GM12878 (cell line): ENCODE measurements around the gene MAFG. TPM values are rescaled to one million over a fixed set of nuclear protein-coding genes. Genes with fewer than 3 reads are reported as not detected.
A peak's percentile ranks its signal among the peaks of the same experiment; 100 is the strongest.

Source experiments
- ATAC-seq: fragments of 200-7000 bp; cut with Tn5 transposase; 3 replicates; pipeline ENCODE4 v1.9.1; 2020; ENCODE audit warnings: mild to moderate bottlenecking, moderate library complexity
- BruUV-seq: library from RNA; stranded (reverse); fragments of 400-500 nt; replicated peaks from 2 replicates; lab custom pipeline; 2021; lab: Mats Ljungman, UMichigan
- CTCF ChIA-PET: fragments of 300-600 bp; sonication (Branson Sonifier 250); formaldehyde crosslinking; extraction: SDS; loops from one replicate; lab custom pipeline; 2021; ENCODE audit warnings: inconsistent platforms; lab: Yijun Ruan, JAX
- POLR2A ChIA-PET: fragments of 350-600 bp; formaldehyde crosslinking; extraction: SDS; loops from one replicate; lab custom pipeline; 2021; ENCODE audit warnings: inconsistent platforms; lab: Charles Lee
- RAD21 ChIA-PET: fragments of 300-600 bp; sonication (Branson Sonifier 250); formaldehyde crosslinking; loops from one replicate; lab custom pipeline; 2023; ENCODE audit warnings: antibody characterized with exemption; ENCODE audit not compliant: unreplicated experiment; lab: Charles Lee
- SMC1A ChIA-PET: fragments of 300-600 bp; sonication (Branson Sonifier 250); formaldehyde crosslinking; loops from one replicate; lab custom pipeline; 2023; ENCODE audit not compliant: unreplicated experiment, uncharacterized antibody; lab: Charles Lee
- DNase-seq: peaks from one replicate; pipeline ENCODE4 v3.0.0-alpha.2; 2011; ENCODE audit warnings: low read depth, low spot score
- FAIRE-seq: peaks from 3 replicates; lab custom pipeline; 2011; peaks lifted over from hg19 to GRCh38; lab: Jason Lieb, UNC
- H2AFZ ChIP-seq: 2 replicates; pipeline ENCODE4 v1.6.0; 2011; ENCODE audit warnings: low read depth, low read length, control low read depth; ENCODE audit not compliant: control insufficient read depth
- H3K27ac ChIP-seq: 2 replicates; pipeline ENCODE4 v1.5.1; 2011; ENCODE audit warnings: control low read depth; ENCODE audit not compliant: control insufficient read depth, insufficient read depth
- H3K27me3 ChIP-seq, 2 experiments: replicated peaks in 1 of 2; 2 replicates each; pipeline versions ENCODE4 v1.6.0 to v1.6.1; 2011; ENCODE audit warnings: low read length in 1 of 2; ENCODE audit not compliant: control insufficient read depth in 2 of 2, insufficient read depth in 2 of 2
- H3K36me3 ChIP-seq, 2 experiments: 2 replicates each; pipeline ENCODE4 v1.5.1; 2011; ENCODE audit warnings: low read length in 1 of 2; ENCODE audit not compliant: control insufficient read depth in 2 of 2, insufficient read depth in 2 of 2
- H3K4me1 ChIP-seq: 2 replicates; pipeline ENCODE4 v1.6.1; 2011; ENCODE audit warnings: mild to moderate bottlenecking, low read length, moderate library complexity, mixed read lengths; ENCODE audit not compliant: control insufficient read depth, insufficient read depth
- H3K4me2 ChIP-seq: 2 replicates; pipeline ENCODE4 v1.6.0; 2011; ENCODE audit warnings: control low read depth; ENCODE audit not compliant: control insufficient read depth, insufficient read depth
- H3K4me3 ChIP-seq: fragments of 200-600 bp; sonication (generic); 2 replicates; pipeline ENCODE4 v1.5.1; 2016
- H3K79me2 ChIP-seq: 2 replicates; pipeline ENCODE4 v1.6.0; 2011; ENCODE audit warnings: low read length; ENCODE audit not compliant: control insufficient read depth, insufficient read depth
- H3K9ac ChIP-seq: 2 replicates; pipeline ENCODE4 v1.8.0; 2011; ENCODE audit warnings: low read length, control low read depth, mixed read lengths; ENCODE audit not compliant: control insufficient read depth, insufficient read depth
- H3K9me3 ChIP-seq: replicated peaks from 3 replicates; pipeline ENCODE4 v1.5.1; 2011; ENCODE audit warnings: mild to moderate bottlenecking, low read length; ENCODE audit not compliant: control insufficient read depth, insufficient read depth
- H4K20me1 ChIP-seq: 2 replicates; pipeline ENCODE4 v1.6.0; 2011; ENCODE audit not compliant: control insufficient read depth, insufficient read depth
- EED ChIP-seq: sonication (generic); IDR thresholded peaks from 2 replicates; pipeline ENCODE4 v1.6.1; 2016; ENCODE audit warnings: antibody characterized with exemption, low read depth
- EP300 ChIP-seq, 2 experiments: fragments of 150-350 bp in 1 of 2; IDR thresholded peaks; 2 replicates each; pipeline ENCODE4 v1.6.1; 2011 to 2012; ENCODE audit warnings: low read depth in 2 of 2, low read length in 2 of 2, borderline replicate concordance in 1 of 2, improper control_type of control experiment in 1 of 2, inconsistent platforms in 1 of 2; ENCODE audit not compliant: control insufficient read depth in 1 of 2
- FOXK2 ChIP-seq: fragments of 450-650 bp; IDR thresholded peaks from 2 replicates; pipeline ENCODE4 v1.6.1; 2017; ENCODE audit warnings: mild to moderate bottlenecking, moderate library complexity
- JUNB ChIP-seq: IDR thresholded peaks from 2 replicates; pipeline ENCODE4 v1.6.1; 2016; ENCODE audit warnings: antibody characterized with exemption, mild to moderate bottlenecking
- SP1 ChIP-seq: IDR thresholded peaks from one replicate; pipeline ENCODE4 v1.6.1; 2011; ENCODE audit warnings: low read depth, low read length
- STAT3 ChIP-seq: IDR thresholded peaks from 2 replicates; pipeline ENCODE4 v1.6.1; 2011; ENCODE audit warnings: low read depth, low read length, improper control_type of control experiment
- WGBS: methylation state at CpG from one replicate; pipeline ENCODE4 v1.1.6; 2016; ENCODE audit warnings: low lambda C conversion rate; ENCODE audit not compliant: insufficient replicate concordance, insufficient coverage; ENCODE audit errors: missing lambda C conversion rate; 5-methylcytosine and 5-hydroxymethylcytosine counted together
- in situ Hi-C: fragments of 300-500 bp; cut with MboI; formaldehyde crosslinking; loops from 9 replicates; pipeline ENCODE4 v1.14.3; 2018; ENCODE audit warnings: mixed read lengths
- intact Hi-C: fragments of 100-400 bp; cut with micrococcal nuclease; formaldehyde crosslinking; loops from one replicate; pipeline ENCODE4 v1.14.2; 2022; ENCODE audit not compliant: unreplicated experiment
- polyA plus RNA-seq, 11 experiments: library from polyadenylated mRNA; depleted of rRNA in 4 of 11; unstranded in 6 of 11; stranded (reverse) in 5 of 11; fragments of >200 nt; fragmentation: Nextera tagmentation in 4 of 11; fragmentation: Illumina TruSeq in 1 of 11; extraction: Ambion mirVana in 4 of 11; extraction: Trizol in 1 of 11; gene quantifications; 1 replicate in 1 of 11; 2 replicates in 10 of 11; pipeline versions ENCODE4 v1.2.1 to v1.2.3, GENCODE V29; 2011 to 2016; ENCODE audit warnings: inconsistent platforms in 2 of 11, missing spikeins in 2 of 11, low read depth in 1 of 11
- total RNA-seq, 4 experiments: library from RNA; depleted of rRNA in 3 of 4; stranded (reverse); fragments of >200 nt in 3 of 4; fragmentation: Illumina TruSeq in 1 of 4; extraction: Trizol in 1 of 4; gene quantifications; 2 replicates each; pipeline versions ENCODE4 v1.2.1 to v1.2.3, GENCODE V29; 2013 to 2021
- TF ChIP-seq, protein P1 (sequence below): fragments of 450-650 bp; IDR thresholded peaks from 2 replicates; pipeline ENCODE4 v1.6.1; 2016; ENCODE audit warnings: mild to moderate bottlenecking
- TF ChIP-seq, protein P2 (sequence below): fragments of 450-650 bp; IDR thresholded peaks from 2 replicates; pipeline ENCODE4 v1.6.1; 2018; ENCODE audit warnings: mild to moderate bottlenecking, low read depth, moderate library complexity; ENCODE audit not compliant: partially characterized antibody
- TF ChIP-seq, protein P3 (sequence below): fragments of 450-650 bp; IDR thresholded peaks from 2 replicates; pipeline ENCODE4 v1.6.1; 2017; ENCODE audit warnings: mild to moderate bottlenecking, moderate library complexity
- TF ChIP-seq, protein P4 (sequence below), 3 experiments: IDR thresholded peaks in 2 of 3; conservative IDR thresholded peaks in 1 of 3; 2 replicates each; pipeline ENCODE4 v1.5.1; 2011; ENCODE audit warnings: low read depth in 3 of 3, low read length in 3 of 3, mild to moderate bottlenecking in 3 of 3, control low read depth in 2 of 3, moderate library complexity in 2 of 3, inconsistent platforms in 1 of 3, mixed read lengths in 1 of 3; ENCODE audit not compliant: control insufficient read depth in 2 of 3, insufficient read depth in 1 of 3; ENCODE audit errors: extremely low read depth in 1 of 3

MAFG gene
- total and polyA plus RNA-seq, 10 of the 15 experiments (the other 5 are each of a cell fraction or from before 2014, with no cell fraction given) = 0.48 to 20.1 (median 7.6) TPM

DNA sequence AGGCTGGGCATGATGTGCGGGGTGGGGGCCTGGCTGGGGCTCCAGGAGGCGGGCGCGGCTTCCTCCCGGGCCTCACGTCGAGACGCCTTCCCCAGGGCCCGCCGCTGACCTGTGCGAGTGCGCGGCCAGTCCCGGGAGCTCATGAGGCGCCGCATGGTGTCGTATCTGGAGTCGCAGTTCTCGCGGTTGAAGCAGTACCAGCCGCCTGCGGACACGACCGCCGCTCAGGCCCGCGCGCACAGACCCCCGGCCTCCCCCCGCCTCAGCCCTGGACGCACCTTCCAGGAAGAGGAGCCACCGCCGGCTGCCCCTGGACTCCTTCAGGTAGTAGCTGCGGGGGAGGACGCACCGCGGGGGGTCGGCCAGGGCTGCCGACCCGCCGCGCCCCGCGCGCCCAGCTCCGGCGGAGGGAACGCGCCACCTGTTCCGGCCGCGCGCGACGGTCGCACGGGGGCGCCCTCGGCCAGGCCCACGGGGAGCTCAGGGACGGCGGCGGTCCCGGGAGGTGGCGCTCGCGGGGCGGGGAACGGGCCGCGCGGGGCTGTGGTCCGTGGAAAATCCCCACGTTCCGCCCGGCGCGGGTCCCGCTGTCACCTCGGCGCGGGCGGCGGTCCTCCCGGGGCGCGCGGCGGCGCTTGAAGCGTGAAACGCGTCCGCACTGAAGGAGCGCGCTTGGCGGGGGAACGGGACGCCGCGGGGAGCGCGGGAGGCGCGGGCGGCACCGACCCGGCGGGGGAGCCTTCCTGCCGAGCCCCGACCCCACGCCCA is 32.0 kb upstream of the MAFG start:
- Histone ChIP-seq H4K20me1 (no peaks in the 10 kb centered on the region), H3K4me2 (peak overlapping the region; percentile 74), H3K27ac (no peak overlapping the region), H3K4me3 (no peak overlapping the region), H3K79me2 (no peaks in the 10 kb centered on the region), H3K4me1 (no peaks in the 10 kb centered on the region), H3K9ac (no peak overlapping the region), H3K27me3 (peaks cover 8 to 20% of the 10 kb centered on the region in 2 experiments), H3K36me3 (no peaks in the 10 kb centered on the region), H3K9me3 (no peaks in the 10 kb centered on the region), H2AFZ (peak overlapping the region; percentile 55)
- in situ Hi-C loops = no loop called here
- DNase-seq (no peak), ATAC-seq (peak; percentile 96), FAIRE-seq (no peak)
- intact Hi-C loops = loop anchor here (1.0 kb wide), 2 partner anchors 62 to 195 kb away; no protein-coding TSS in a partner anchor
- BruUV-seq = no TSS peak
- WGBS = 3% methylated on average over 88 of the region's 112 CpGs
- ChIA-PET SMC1A (interaction anchor here (0.6 to 1.3 kb wide), 6 partner anchors 15 to 233 kb away, joined by 4 to 8 read pairs (median 4); partner anchors contain the start of genes CENPX and LRRC45), RAD21 (interaction anchor here (0.7 to 3.0 kb wide), 15 partner anchors 9 to 204 kb away, joined by 3 to 68 read pairs (median 4); partner anchors contain the start of genes CENPX, DCXR, LRRC45 and RAC3), CTCF (interaction anchor here (0.7 to 2.3 kb wide), 19 partner anchors 8 to 195 kb away, joined by 3 to 89 read pairs (median 4); partner anchors contain the start of genes CENPX, DCXR, LRRC45 and MAFG), POLR2A (interaction anchor here (1.0 to 1.6 kb wide), 2 partner anchors 62 to 70 kb away, joined by 3 to 8 read pairs; no protein-coding TSS in a partner anchor)
- TF ChIP-seq EP300 (IDR thresholded peaks at IDR 0.05; ENCODE audit: borderline replicate concordance in 1 of 2, control insufficient read depth in 1 of 2, low read depth in 2 of 2, low read length in 2 of 2) = no peak
- TF ChIP-seq JUNB = no peak
- TF ChIP-seq, protein P1, sequence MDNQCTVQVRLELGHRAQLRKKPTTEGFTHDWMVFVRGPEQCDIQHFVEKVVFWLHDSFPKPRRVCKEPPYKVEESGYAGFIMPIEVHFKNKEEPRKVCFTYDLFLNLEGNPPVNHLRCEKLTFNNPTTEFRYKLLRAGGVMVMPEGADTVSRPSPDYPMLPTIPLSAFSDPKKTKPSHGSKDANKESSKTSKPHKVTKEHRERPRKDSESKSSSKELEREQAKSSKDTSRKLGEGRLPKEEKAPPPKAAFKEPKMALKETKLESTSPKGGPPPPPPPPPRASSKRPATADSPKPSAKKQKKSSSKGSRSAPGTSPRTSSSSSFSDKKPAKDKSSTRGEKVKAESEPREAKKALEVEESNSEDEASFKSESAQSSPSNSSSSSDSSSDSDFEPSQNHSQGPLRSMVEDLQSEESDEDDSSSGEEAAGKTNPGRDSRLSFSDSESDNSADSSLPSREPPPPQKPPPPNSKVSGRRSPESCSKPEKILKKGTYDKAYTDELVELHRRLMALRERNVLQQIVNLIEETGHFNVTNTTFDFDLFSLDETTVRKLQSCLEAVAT = no peak
- TF ChIP-seq STAT3 = no peak
- TF ChIP-seq SP1 = no peak
- TF ChIP-seq, protein P2, sequence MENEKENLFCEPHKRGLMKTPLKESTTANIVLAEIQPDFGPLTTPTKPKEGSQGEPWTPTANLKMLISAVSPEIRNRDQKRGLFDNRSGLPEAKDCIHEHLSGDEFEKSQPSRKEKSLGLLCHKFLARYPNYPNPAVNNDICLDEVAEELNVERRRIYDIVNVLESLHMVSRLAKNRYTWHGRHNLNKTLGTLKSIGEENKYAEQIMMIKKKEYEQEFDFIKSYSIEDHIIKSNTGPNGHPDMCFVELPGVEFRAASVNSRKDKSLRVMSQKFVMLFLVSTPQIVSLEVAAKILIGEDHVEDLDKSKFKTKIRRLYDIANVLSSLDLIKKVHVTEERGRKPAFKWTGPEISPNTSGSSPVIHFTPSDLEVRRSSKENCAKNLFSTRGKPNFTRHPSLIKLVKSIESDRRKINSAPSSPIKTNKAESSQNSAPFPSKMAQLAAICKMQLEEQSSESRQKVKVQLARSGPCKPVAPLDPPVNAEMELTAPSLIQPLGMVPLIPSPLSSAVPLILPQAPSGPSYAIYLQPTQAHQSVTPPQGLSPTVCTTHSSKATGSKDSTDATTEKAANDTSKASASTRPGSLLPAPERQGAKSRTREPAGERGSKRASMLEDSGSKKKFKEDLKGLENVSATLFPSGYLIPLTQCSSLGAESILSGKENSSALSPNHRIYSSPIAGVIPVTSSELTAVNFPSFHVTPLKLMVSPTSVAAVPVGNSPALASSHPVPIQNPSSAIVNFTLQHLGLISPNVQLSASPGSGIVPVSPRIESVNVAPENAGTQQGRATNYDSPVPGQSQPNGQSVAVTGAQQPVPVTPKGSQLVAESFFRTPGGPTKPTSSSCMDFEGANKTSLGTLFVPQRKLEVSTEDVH = no peak
- TF ChIP-seq, protein P3, sequence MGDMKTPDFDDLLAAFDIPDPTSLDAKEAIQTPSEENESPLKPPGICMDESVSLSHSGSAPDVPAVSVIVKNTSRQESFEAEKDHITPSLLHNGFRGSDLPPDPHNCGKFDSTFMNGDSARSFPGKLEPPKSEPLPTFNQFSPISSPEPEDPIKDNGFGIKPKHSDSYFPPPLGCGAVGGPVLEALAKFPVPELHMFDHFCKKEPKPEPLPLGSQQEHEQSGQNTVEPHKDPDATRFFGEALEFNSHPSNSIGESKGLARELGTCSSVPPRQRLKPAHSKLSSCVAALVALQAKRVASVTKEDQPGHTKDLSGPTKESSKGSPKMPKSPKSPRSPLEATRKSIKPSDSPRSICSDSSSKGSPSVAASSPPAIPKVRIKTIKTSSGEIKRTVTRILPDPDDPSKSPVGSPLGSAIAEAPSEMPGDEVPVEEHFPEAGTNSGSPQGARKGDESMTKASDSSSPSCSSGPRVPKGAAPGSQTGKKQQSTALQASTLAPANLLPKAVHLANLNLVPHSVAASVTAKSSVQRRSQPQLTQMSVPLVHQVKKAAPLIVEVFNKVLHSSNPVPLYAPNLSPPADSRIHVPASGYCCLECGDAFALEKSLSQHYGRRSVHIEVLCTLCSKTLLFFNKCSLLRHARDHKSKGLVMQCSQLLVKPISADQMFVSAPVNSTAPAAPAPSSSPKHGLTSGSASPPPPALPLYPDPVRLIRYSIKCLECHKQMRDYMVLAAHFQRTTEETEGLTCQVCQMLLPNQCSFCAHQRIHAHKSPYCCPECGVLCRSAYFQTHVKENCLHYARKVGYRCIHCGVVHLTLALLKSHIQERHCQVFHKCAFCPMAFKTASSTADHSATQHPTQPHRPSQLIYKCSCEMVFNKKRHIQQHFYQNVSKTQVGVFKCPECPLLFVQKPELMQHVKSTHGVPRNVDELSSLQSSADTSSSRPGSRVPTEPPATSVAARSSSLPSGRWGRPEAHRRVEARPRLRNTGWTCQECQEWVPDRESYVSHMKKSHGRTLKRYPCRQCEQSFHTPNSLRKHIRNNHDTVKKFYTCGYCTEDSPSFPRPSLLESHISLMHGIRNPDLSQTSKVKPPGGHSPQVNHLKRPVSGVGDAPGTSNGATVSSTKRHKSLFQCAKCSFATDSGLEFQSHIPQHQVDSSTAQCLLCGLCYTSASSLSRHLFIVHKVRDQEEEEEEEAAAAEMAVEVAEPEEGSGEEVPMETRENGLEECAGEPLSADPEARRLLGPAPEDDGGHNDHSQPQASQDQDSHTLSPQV = peak; percentile 94
- TF ChIP-seq FOXK2 = no peak
- no peak for TF ChIP-seq EED
- TF ChIP-seq, protein P4, sequence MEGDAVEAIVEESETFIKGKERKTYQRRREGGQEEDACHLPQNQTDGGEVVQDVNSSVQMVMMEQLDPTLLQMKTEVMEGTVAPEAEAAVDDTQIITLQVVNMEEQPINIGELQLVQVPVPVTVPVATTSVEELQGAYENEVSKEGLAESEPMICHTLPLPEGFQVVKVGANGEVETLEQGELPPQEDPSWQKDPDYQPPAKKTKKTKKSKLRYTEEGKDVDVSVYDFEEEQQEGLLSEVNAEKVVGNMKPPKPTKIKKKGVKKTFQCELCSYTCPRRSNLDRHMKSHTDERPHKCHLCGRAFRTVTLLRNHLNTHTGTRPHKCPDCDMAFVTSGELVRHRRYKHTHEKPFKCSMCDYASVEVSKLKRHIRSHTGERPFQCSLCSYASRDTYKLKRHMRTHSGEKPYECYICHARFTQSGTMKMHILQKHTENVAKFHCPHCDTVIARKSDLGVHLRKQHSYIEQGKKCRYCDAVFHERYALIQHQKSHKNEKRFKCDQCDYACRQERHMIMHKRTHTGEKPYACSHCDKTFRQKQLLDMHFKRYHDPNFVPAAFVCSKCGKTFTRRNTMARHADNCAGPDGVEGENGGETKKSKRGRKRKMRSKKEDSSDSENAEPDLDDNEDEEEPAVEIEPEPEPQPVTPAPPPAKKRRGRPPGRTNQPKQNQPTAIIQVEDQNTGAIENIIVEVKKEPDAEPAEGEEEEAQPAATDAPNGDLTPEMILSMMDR (IDR thresholded peaks at IDR 0.05 in 2 of 3, conservative IDR thresholded peaks at IDR 0.05 in 1 of 3; ENCODE audit: control insufficient read depth in 2 of 3, extremely low read depth in 1 of 3, insufficient read depth in 1 of 3, low read depth in 3 of 3, low read length in 3 of 3) = peak; percentile 73 to 99 (median 74); a peak in 4 of 6 replicates
